HG03457 (cell line): Measurements from ENCODE around the gene IGFBP5.

Experiments used
- ATAC-seq: cut with Tn5 transposase; IDR thresholded peaks from one replicate; pipeline ENCODE4 v1.9.1; 2021; ENCODE audit warnings: moderate number of reproducible peaks; ENCODE audit not compliant: unreplicated experiment

The IGFBP5 gene

DNA sequence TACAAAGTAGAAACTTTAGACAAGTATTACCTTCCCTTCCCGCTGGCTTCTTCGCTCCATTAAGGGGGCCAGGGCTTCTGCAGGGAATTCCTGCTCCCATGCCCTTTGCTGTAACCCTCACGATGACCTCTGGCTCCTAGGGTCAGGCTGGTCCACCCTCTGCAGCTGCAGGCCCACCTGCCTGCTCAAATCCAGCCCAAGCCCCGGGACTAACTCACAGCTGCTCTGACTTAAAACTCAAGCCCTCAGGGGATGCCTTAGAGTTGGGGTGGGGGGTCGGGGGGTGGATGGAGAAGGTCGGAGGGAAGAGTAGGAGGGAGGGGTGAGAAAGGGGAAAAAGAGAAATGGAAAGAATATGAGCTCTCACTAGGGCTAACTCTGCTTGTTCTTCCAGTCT, 4.9 kb downstream of the IGFBP5 start:
- no peak for ATAC-seq

DNA sequence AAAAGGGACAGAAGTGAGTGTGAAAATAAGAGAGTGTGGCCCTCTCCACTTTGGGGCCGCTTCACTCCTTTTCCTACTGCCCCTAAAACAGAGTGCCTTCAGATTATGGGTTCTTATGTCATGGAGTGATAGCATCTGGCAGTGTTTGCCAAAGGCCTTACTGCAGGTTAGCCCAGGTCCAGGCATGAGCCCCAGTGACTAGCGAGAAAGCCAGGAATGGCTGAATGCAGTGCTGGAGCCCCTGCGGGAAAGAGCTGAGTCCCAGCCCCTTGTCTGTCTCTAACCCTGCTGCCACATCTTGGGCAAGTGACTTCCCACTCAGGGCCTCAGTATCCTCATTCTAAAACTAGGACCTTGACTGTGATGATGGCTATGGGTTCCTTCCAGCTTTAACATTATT, 6.0 kb downstream of the IGFBP5 start:
- ATAC-seq, result no peak

DNA sequence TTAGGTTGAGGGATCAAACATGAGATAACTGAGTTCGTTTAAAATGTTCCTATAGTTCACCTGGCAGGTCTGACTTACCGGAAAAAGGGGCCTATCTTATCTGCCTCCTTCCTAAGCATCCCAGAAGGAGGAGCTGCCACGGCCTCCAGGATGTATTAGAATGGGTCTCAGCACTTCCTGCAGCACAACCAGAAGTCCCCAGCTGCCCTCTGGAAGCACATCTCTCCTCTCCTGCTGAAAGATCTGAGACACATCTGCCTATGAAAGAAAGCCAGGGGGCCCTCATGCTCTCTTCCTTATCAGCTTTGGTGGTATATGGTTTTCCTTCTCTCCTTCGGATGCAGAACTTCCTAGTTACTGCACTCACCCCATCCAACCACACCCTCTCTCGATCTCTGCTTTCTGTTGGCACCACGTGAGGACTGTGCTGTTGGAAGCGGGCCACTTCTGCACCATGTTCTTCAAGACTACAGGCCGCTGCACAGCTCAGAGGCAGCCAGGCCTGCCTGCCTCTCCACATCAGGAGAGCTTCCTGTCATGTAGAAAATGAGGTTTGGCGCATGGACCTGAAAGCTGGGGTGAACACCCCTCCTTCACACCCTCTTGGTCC, 6.5 kb downstream of the IGFBP5 start:
- ATAC-seq, result no peak

DNA sequence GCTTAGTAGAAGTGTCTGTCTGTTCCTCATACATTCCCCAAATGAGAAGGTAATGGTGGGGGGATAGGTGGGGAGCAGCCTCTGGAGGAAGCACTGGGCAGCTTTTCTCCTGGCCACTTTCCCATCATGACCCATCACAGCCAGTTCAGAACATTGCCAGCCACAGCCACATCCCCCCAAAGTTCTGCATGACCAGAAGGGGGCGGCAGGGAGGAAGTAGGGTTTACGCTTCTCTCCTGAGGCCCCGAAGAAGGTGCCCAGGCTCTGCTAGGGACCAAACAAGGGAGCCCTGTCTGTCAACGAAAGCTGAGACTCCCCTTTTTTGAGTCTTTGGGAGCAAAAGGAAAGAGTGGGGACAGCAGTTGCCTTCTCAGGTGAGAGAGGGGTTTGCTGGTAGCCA, 7.7 kb downstream of the IGFBP5 start:
- no peak for ATAC-seq

DNA sequence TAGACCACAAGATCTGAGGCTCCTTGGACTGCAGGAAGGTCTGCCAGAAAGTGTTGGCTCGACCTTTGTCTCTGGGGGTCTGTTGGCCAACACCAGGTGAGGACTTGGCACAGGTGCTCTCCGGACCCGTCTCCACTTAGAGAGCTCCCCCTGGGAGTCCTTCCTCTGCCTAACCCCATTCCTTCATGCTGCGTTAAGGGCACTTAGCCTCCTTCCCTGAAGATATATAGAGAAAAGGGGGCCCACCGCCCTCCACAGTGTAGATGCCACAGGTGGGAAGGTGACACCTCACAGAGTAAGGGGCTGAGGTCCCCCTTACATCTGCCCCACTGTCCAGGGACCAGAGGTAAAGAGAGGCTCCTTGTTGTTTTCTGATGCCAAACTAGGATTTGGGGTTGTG, 8.2 kb downstream of the IGFBP5 start:
- no peak for ATAC-seq

DNA sequence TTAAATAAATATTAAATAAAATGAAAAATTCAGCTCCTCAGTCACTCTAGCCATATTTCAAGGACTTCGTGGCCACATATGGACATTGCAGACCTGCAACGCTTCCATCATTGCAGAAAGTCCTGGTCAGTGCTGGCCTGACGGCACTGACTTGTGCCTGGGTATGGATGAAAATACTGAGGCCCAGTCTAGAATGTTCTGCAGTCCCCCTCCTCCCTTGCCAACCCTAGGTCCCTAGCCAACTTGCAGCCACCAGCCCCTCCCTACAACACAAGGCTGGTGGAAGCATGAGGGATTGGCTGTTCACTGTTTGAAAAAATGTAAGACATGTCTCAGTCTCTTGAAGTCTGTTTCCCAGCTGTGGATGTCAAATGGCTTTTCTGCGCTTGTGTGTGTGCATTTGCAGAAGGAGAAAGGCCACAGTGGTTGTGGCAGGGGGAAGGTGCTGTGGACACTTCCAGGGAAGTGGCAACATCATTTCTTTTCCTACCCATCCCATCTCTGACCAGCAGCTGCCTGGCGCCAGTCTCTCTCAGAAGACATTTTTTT, 9.9 kb downstream of the IGFBP5 start:
- ATAC-seq, result no peak

DNA sequence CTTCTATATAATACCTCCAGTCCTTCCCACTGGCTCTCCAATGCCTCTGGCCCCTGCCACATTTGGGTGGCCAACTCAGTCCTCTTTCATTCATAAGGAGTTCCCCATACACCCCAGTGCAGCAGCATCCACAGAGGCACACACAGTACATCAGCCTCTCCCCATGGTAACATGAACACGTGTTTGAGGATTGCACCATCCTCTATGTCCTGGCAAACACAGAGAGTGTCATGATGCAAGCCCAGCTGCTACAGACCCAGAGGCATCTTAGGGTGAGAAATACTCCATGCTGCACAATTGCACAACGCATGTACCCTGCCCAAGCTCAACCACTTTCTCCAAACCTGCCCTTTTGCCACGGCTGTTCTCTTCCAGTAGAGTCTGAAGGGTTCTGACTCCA, 11.5 kb downstream of the IGFBP5 start:
- no peak for ATAC-seq

DNA sequence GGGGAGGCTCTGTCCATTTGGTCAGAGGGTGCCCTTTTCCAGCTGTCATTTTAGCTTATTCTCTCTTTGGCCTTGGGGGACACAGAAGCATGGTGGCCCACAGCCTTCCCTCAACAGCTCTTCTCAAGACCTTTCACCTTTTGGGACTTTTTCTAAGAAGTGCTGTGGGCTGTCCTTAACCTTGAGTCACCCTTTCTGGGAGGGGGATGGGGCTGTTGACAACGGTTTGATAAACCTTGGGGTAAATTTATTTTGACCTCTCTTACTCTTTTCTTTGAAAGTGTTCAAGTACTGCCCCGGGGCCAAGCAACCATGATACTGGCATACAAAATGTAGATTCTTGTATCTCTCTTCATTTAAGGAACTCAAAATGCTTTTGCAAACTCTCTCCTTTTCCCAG, 13.7 kb downstream of the IGFBP5 start:
- no peak for ATAC-seq

DNA sequence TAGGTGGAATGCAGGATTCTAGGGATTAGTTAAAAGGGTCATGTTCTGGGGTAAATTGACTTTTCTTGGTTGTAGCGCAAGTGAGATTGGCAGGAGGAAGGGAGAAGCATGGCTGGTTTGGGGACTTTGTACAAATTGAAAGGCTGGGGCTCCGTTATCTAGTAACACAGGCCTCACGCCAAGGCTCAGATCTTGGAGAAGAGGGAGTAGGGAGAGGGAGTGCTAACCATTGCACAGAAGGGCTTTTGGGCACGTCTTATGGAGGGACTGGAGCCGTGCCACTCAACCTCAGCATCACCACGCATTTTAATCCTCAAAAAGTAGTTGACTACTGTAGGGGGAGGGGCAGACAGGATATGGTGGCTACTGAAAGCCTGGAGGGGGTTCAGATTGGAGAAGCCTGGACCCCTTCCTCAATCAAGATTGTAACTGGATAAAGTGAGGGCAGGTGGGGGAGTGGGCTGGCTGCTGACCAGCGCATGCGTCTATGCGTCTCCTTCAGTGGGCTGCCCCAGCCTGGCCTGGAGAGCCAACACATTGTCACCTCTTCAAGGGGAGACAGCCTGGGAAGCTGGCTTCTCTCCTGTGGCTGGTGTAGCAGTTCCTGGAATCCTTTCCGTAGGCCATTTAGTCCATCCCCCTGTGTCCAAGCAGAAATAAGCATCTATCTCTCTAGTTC, 14.3 kb downstream of the IGFBP5 start:
- ATAC-seq, result no peak

DNA sequence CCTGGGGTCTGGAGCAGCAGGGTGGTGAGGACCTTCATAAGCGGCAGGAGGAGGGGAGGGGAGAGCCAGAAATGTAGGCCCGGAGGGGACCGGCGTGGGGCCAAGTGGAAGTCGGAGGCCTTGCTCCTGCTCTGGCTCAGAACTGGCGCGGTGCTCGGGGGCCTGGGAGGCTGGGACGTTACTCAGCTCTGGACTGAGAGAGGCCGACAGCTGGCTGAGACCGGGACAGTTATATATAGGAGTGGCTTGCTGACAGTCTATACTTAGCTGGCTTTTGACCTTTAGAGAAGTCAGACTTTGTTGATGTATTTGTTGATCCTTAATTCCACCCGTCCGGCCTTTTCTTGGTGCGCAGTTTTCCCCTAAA, 15.7 kb downstream of the IGFBP5 start:
- ATAC-seq, result no peak

DNA sequence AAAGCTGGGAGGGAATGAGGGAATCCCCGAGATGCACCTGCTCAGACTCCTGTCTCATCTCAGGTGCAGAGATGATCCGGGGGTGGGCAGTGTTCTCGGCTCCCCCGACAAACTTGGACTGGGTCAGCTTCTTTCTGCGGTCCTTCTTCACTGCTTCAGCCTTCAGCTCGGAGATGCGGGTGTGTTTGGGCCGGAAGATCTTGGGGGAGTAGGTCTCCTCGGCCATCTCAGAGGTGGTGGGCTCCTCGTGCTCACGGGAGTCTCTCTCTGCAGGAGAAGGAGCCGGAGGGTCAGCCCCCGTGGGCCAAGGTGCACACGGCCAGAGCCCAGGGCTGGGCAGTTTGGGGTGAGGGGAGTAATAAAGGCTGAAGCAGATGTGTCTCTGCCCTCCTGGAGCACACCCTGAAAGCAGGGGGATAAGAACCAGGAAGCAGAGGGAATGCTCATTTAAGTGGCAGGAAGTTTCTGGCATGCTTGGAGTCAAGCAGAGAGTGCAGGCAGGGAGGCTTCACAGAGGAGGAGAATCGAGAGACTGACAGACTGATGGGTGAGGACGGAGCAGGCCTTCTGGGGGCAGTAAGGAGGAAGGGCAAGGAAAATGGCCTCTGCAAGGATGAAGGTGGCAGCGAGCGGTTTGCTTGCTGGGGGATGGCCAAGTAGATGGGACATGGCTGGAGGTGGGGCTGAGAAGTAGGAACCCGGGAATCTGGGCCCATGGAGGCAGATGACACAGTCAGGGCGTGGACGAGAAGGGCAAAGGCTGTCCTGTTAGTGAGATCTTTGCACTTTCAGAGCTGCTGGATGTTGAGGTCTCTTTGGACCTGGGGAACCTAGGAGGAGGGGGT, 16.3 kb downstream of the IGFBP5 start:
- ATAC-seq, result no peak

DNA sequence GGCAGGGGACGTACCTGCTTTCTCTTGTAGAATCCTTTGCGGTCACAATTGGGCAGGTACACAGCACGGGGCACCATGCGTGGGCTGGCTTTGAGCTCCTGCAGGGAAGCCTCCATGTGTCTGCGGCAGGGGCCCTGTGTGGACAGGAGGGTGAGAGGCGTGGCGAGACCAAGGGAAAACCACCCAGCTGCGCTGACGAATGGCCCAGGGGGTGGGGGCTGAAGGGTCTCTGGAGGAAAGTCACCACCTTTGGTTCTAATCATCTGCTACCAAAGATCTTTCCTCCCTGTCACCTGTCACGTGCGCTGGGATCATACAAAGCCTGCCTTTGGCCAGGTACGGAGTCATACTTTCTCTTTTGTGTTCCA, 17.3 kb downstream of the IGFBP5 start:
- no peak for ATAC-seq

DNA sequence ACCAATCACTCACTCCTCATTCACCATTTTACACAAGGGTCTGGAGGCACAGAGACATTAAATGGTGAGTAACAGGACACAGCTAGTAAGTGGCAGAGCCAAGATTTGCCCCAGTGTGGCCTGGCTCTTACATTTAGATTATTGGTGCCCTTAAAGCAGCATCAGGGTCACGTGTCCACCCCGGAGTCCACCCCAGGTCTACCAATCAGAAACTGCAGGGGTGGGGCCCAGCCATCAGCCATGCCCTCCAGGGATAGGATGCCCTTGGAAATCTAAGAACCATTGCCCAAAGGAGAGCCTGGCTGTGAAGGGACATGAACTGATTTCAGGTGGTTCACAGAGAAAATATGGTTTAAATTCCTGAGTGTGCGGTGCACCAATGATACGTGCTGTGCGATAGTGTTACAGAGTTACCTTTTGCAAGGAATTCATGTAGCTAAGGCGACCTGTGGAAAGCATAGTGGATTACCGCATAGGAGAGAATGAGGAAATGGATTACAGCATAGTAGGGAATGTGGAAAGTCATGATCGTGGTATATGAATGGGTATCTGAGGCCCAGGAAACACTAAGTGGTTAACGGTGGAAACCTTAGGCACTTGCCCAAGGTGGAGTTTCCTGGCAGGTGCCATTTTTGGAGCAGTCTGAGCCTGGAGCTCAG, 17.8 kb downstream of the IGFBP5 start:
- ATAC-seq, result no peak

DNA sequence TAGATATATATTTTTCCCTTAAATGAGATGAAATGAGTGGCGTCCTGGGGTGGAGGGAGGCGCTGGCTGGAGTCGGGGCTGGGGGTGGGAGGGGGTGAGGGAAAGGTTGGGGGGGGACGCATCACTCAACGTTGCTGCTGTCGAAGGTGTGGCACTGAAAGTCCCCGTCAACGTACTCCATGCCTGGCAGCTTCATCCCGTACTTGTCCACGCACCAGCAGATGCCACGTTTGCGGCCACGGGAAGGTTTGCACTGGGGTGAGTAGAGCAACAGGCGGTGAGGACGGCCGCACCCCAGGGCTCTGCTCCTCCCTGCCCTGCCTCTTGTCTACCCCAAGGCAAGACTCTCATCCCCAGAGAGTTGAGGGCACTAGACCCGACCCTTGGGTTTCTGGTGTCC, 18.7 kb downstream of the IGFBP5 start:
- no peak for ATAC-seq

DNA sequence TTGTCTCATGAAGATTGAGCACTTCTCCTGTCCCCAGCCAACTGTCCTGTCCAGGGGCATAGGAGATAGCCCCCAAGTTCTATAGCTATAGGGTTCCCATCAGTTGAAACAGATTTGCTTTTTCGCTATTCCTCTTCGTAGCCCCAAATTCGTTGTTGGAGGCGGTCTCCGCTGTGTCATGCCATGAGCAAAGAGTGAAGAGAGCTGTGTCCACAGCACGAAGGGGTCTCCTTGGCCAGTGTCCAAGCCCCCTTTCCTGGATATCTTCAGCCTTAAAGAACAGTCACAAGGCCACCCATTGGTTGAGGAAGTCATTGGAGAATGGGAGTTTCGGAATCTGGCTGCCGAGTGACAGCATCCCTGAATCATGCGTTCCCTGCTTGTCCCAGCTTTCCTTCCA, 21.0 kb downstream of the IGFBP5 start:
- no peak for ATAC-seq

DNA sequence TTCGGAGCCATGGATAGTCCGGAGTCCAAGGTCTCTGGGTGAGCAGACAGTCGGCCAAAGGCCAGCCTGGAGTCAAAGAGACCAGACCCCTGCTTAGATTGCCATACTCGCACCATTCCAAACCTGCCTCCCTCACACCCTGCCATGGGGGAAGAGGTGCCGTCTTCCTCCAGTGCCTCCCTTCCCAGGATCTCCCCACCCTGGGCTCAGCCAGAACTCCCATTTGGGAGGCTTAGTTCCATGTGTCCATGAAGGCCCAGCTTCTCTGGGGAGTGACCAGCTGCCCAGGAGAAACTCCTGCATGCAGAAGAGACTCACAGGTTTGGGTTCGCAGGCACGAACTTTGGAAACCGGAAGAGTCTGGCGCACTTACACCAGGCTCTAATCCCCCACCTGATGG, 21.7 kb downstream of the IGFBP5 start:
- ATAC-seq, result no peak

DNA sequence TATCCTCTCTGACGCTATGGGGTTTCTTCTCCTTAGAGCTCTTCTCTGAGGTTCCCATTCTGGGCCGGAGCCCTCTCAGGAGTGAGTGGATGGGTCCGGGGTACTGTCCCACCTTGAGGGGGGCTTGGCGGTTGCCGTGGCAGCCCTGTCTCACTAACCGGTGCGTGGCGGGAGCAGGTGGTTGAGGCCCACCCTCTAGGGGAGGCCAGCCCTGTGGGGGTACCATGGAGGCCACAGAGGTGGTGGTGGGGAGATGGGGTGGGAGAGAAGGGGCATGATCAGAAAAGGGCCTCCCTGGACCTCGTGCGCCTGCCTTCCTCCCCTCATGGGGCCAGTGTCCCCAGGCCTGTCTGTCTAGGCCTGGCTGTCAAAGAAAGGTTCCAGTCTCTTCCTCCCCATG, 22.3 kb downstream of the IGFBP5 start:
- no peak for ATAC-seq

DNA sequence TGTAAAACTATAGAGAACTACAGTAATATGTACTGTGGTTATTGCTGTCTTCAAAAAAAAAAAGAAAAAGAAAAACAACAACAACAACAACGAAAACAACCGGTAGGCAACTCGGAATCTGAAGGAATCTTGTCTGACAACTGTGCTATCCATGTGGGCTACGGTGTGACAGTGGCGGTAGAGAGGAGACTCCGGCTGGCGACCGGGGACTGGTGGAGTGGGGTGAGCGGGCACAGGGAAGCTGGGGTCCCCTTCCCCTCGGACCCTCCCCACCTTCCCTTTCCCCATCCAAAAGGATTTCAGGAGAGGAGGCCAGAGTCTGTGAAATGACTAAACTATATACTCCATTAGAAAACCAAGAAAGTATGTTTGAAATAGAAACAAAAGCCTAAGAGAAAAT, 22.9 kb downstream of the IGFBP5 start:
- no peak for ATAC-seq

DNA sequence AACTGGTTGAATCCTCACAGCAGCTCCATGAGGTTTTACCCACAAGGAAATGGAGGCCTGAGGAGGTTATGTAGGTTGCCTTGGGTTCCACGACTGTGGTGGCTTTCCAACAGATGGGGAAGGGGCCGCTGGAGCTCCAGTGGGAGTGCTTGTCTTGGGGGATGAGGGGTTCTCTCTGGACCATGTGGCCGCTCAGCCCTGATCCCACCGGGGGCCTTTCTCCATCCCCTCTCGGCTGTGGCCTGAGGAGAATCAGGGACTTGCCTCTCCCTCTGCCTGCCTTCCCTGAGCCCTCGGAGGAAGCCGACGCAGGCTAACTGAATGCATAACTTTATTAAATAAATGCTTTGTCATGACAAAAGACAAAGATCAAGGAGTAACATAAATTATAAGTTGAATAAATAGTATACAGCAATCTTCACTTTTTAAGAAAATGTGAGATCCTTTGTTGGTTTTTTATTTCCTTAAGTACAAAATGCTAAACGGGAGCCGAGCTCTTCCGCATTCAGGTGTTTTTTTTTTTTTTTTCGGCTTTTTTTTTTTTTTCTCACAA, 23.5 kb downstream of the IGFBP5 start:
- no peak for ATAC-seq

DNA sequence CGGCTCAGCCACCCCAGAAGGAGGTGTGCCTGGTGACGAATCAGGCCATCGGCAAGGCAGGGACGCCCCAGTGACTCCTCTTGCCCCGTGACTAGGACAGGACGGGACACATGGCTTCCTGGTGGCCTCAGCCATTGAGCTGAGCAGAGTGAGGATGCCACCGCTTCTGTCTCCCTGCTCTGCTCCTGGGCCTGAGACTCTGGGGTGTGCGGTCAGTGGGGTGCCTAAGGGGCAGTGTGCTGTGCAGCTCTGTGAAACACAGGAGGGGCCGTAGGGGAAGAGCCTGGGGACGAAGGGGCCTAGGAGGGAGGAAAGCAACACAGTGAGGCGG, 24.3 kb downstream of the IGFBP5 start:
- no peak for ATAC-seq
